ENCODE data around the gene ENAH. TPM values are rescaled to one million over a fixed set of nuclear protein-coding genes. Genes with fewer than 3 reads are reported as not detected.

Gene ENAH
- total and polyA plus RNA-seq, 2 experiments from 2014 or later: 109 to 184 TPM

DNA sequence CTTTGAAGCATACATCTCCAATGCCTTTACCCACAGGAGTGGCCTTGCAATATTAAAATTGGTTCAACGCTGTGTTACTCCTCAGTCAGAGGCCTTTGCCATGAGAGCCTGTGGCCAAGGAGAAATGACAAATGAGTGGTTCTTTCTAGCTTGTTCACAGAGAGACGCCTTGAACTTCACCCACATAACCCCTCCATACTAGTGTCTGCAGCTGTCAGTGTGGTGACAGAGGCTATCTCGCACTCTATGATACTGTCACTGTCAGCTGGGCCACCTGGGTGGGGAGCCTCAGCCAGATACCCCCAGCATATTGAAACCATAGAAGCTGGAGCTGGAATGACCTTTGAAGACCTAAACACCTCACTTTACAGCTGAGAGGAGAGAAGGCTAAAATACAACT, 167.7 kb downstream of the ENAH start:
- Histone ChIP-seq H3K36me3 (ENCODE audit: insufficient read depth) (no peaks in the 10 kb centered on the region), H3K27me3 (ENCODE audit: insufficient read depth) (no peaks in the 10 kb centered on the region), H3K79me2 (replicated peaks; ENCODE audit: insufficient read depth) (no peaks in the 10 kb centered on the region), H3K9me2 (ENCODE audit: insufficient read depth) (no peaks in the 10 kb centered on the region), H3K27ac (ENCODE audit: low read depth) (no peak overlapping the region), H3K4me2 (no peak overlapping the region), H3K4me1 (ENCODE audit: insufficient read depth) (peaks cover 14% of the 10 kb centered on the region; the same call in 1 of the 2 replicates), H3F3A (replicated peaks; ENCODE audit: low read depth) (peaks cover 4% of the 10 kb centered on the region; the same call in 1 of the 2 replicates), H4K20me1 (replicated peaks; ENCODE audit: insufficient read depth) (no peaks in the 10 kb centered on the region), H3K4me3 (no peak overlapping the region), H2AFZ (no peak overlapping the region)
- peaks cover 33% of the 10 kb centered on the region for H3K4me1 Mint-ChIP-seq
- TF ChIP-seq ZNF331 (CRISPR knock-in tag; IDR thresholded peaks at IDR 0.05; ENCODE audit: low read depth) (no peak), JUNB (IDR thresholded peaks at IDR 0.05; ENCODE audit: unreplicated experiment) (no peak), ZNF114 (CRISPR knock-in tag; IDR thresholded peaks at IDR 0.05) (no peak), POLR2AphosphoS5 (IDR thresholded peaks at IDR 0.05; ENCODE audit: low read depth) (0 out of 2 replicates have a peak, but pooled peaks have one; percentile 10), NANOG (IDR thresholded peaks at IDR 0.05; ENCODE audit: borderline replicate concordance) (no peak), REST (IDR thresholded peaks at IDR 0.05; ENCODE audit: unreplicated experiment) (no peak)
- no peak for DNase-seq (ENCODE audit: low spot score)
- no peaks in the 10 kb centered on the region; the same call in 2 of the 3 replicates for H3K36me3 Mint-ChIP-seq (ENCODE audit: low read depth)
- no peak overlapping the region for H3K27ac Mint-ChIP-seq
- no peak for ATAC-seq
- H3K9me3 Mint-ChIP-seq: no peaks in the 10 kb centered on the region
- H3K27me3 Mint-ChIP-seq (ENCODE audit: insufficient read depth, low read depth, poor library complexity): peaks cover 7% of the 10 kb centered on the region
- no peak overlapping the region for H3K4me3 Mint-ChIP-seq

DNA sequence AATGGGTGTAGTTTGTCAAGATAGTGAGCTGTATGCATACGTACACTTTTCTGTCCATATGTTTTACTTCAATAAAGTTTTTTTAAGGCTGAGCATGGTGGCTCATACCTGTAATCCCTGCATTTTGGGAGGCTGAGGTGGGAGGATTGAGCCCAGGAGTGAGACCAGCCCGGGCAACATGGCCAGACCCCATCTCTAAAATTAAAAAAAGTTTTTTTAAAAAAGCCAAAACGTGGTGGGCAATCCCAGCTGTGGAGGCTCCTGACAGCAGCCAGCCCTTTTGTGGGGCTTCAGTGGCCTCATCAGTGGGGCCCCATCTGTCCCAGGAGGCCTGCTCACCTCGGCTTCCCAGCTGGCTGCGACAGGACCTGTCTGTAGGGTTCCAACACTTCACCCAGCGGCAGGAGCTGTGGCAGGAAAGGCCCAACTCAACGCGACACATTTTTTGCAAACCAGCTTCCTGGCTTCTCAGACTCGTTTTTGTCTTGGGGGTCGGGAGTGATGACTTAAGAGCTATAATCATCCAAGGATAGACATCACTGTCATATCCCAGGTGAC, 168.2 kb downstream of the ENAH start:
- DNase-seq (ENCODE audit: low spot score): no peak
- H2AFZ ChIP-seq: no peak overlapping the region
- no peaks in the 10 kb centered on the region for H3K9me3 Mint-ChIP-seq
- peaks cover 4% of the 10 kb centered on the region; the same call in 1 of the 2 replicates for H3F3A ChIP-seq (replicated peaks; ENCODE audit: low read depth)
- peaks cover 14% of the 10 kb centered on the region; the same call in 1 of the 2 replicates for H3K4me1 ChIP-seq (ENCODE audit: insufficient read depth)
- H3K79me2 ChIP-seq (replicated peaks; ENCODE audit: insufficient read depth): no peaks in the 10 kb centered on the region
- peaks cover 33% of the 10 kb centered on the region for H3K4me1 Mint-ChIP-seq
- H3K27me3 Mint-ChIP-seq (ENCODE audit: insufficient read depth, low read depth, poor library complexity): peaks cover 7% of the 10 kb centered on the region
- no peak overlapping the region for H3K27ac ChIP-seq (ENCODE audit: low read depth)
- H4K20me1 ChIP-seq (replicated peaks; ENCODE audit: insufficient read depth): no peaks in the 10 kb centered on the region
- peak; percentile 9 for ATAC-seq
- no peak overlapping the region for H3K4me3 Mint-ChIP-seq
- no peaks in the 10 kb centered on the region; the same call in 2 of the 3 replicates for H3K36me3 Mint-ChIP-seq (ENCODE audit: low read depth)
- no peaks in the 10 kb centered on the region for H3K36me3 ChIP-seq (ENCODE audit: insufficient read depth)
- H3K27me3 ChIP-seq (ENCODE audit: insufficient read depth): no peaks in the 10 kb centered on the region
- H3K9me2 ChIP-seq (ENCODE audit: insufficient read depth): no peaks in the 10 kb centered on the region
- H3K4me2 ChIP-seq: no peak overlapping the region
- H3K4me3 ChIP-seq: no peak overlapping the region
- H3K27ac Mint-ChIP-seq: no peak overlapping the region
- TF ChIP-seq EZH2 (IDR thresholded peaks at IDR 0.05; ENCODE audit: low read depth, unreplicated experiment) (no peak), STAT1 (IDR thresholded peaks at IDR 0.05; ENCODE audit: unreplicated experiment) (no peak), ZNF331 (CRISPR knock-in tag; IDR thresholded peaks at IDR 0.05; ENCODE audit: low read depth) (no peak), ETS1 (IDR thresholded peaks at IDR 0.05) (no peak), CREB1 (CRISPR knock-in tag; IDR thresholded peaks at IDR 0.05; ENCODE audit: low read depth) (no peak), EZH2phosphoT487 (IDR thresholded peaks at IDR 0.05; ENCODE audit: unreplicated experiment) (no peak), ZNF462 (CRISPR knock-in tag; IDR thresholded peaks at IDR 0.05) (no peak)
